ENCODE data around the gene RHOD. TPM values are rescaled to one million over a fixed set of nuclear protein-coding genes. Genes with fewer than 3 reads are reported as not detected.

RHOD gene
- total and polyA plus RNA-seq, 11 donors: 17.1 to 149 (median 54.0) TPM

DNA sequence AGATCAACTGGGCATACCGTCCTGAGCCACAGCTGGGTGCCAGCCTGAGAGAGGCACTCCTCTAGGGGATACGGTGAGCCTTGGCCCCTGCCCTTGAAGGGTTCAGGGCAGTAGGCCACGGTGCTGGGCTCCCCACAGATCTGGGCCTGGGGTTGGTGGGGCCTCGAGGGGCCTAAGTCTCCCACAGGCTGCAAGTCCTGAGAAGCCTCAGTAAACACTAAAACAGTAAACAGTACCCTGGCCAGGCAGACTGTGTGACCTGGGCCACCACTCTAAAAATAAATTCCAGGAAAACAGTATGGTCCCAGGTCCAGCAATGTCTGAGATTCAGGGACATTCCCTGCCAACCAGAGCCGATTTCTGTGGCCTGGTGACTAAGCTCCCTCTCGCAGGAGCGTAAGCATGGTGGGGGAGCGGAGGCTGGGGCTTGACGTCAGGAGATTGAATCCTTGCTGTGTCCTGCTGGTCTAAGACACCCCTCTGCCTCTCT is 2.3 kb upstream of the RHOD start:
- H3K36me3 ChIP-seq: no peaks in the 10 kb centered on the region
- 48 to 61% (median 55%) methylated on average over 9 of the region's 9 CpGs for WGBS, 4 donors
- H3K27me3 ChIP-seq: peaks cover 0 to 20% (median 0%) of the 10 kb centered on the region in 9 donors
- intact Hi-C loops (cut with DNase I): no loop called here
- peak in 1 of 5 donors; percentile 68 for DNase-seq
- peak overlapping the region; percentile 38 to 88 (median 74) for H3K27ac ChIP-seq
- H3K9me3 ChIP-seq: no peaks in the 10 kb centered on the region
- TF ChIP-seq CTCF (IDR thresholded peaks at IDR 0.05) (no peak), POLR2A (IDR thresholded peaks at IDR 0.05) (no peak)
- peak; percentile 8 to 65 (median 40) for ATAC-seq
- H3K4me1 ChIP-seq: peaks cover 0 to 39% (median 24%) of the 10 kb centered on the region in 12 donors
- no peak overlapping the region for H3K4me3 ChIP-seq

GRCh38 chr11:67054836-67055523 is 1.7 kb upstream of the RHOD start:
- WGBS, 4 donors: 45 to 56% (median 51%) methylated on average over 8 to 10 of the region's 10 CpGs
- ATAC-seq (peak; percentile 68 to 74 (median 73)), DNase-seq (peak; percentile 40 to 89 (median 83))
- Histone ChIP-seq H3K27me3 (peaks cover 0 to 20% (median 0%) of the 10 kb centered on the region in 9 donors), H3K4me1 (peaks cover 0 to 39% (median 24%) of the 10 kb centered on the region in 12 donors), H3K27ac (peak overlapping the region; percentile 58 to 88 (median 79)), H3K9me3 (no peaks in the 10 kb centered on the region), H3K36me3 (no peaks in the 10 kb centered on the region), H3K4me3 (no peak overlapping the region)
- intact Hi-C loops (cut with DNase I): no loop called here
- TF ChIP-seq CTCF (IDR thresholded peaks at IDR 0.05) (no peak), POLR2A (IDR thresholded peaks at IDR 0.05) (no peak)

DNA sequence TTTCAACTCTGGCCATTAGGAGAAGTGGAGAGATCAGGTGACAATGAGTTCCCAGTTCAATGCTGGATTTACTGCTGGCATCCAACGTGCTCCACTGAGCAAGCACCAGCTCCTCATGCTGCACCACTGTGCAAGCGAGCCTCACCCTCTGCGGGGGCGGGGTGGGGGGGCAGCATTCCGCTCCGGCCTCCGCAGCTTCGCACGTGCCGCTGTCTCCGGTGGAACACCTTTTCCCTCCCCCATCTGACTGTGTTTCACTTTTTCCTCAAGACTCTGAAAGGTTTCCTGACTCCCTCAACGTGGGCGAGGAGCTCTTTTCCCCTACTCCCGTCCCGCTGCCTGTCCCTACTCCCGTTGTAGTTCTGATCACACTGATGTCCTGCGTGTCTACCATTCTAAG is 835 bp upstream of the RHOD start:
- H3K4me3 ChIP-seq: peak overlapping the region; percentile 37 to 79 (median 60)
- ATAC-seq (peak in 1 of 4 donors; percentile 11), DNase-seq (no peak)
- H3K4me1 ChIP-seq: peaks cover 0 to 39% (median 24%) of the 10 kb centered on the region in 12 donors
- TF ChIP-seq CTCF (IDR thresholded peaks at IDR 0.05) (no peak), POLR2A (IDR thresholded peaks at IDR 0.05) (no peak)
- 9 to 14% (median 11%) methylated on average over 15 to 17 of the region's 17 CpGs for WGBS, 4 donors
- peak overlapping the region in 11 of 12 donors; percentile 56 to 87 (median 79) for H3K27ac ChIP-seq
- no peaks in the 10 kb centered on the region for H3K9me3 ChIP-seq
- intact Hi-C loops (cut with DNase I): no loop called here
- peaks cover 0 to 20% (median 0%) of the 10 kb centered on the region in 9 donors for H3K27me3 ChIP-seq
- H3K36me3 ChIP-seq: no peaks in the 10 kb centered on the region

- intact Hi-C loops (cut with DNase I): no loop called here
- peak in 3 of 4 donors; percentile 12 to 33 (median 31) for ATAC-seq
- peak in 2 of 5 donors; percentile 60 to 62 for DNase-seq
- H3K27me3 ChIP-seq: peaks cover 0 to 20% (median 0%) of the 10 kb centered on the region in 9 donors
- TF ChIP-seq POLR2A (IDR thresholded peaks at IDR 0.05) (no peak), CTCF (IDR thresholded peaks at IDR 0.05) (no peak)
- peak overlapping the region; percentile 37 to 79 (median 60) for H3K4me3 ChIP-seq
- H3K27ac ChIP-seq: peak overlapping the region in 11 of 12 donors; percentile 69 to 87 (median 79)
- no peaks in the 10 kb centered on the region for H3K36me3 ChIP-seq
- H3K4me1 ChIP-seq: peaks cover 0 to 39% (median 24%) of the 10 kb centered on the region in 12 donors
- WGBS, 4 donors: 38 to 67% (median 41%) methylated on average over 4 to 10 of the region's 10 CpGs
- H3K9me3 ChIP-seq: no peaks in the 10 kb centered on the region
These were observed 592 bp downstream of the RHOD start for GRCh38 chr11:67057205-67057672.
